IPS-15b (cell line): Measurements from ENCODE around the gene DUS1L.

ENCODE experiments used
- H3K27me3 ChIP-seq: one replicate; pipeline ENCODE4 v1.6.1; 2013; ENCODE audit warnings: low read length; ENCODE audit not compliant: control insufficient read depth, insufficient read depth
- H3K36me3 ChIP-seq: one replicate; pipeline ENCODE4 v1.6.1; 2013; ENCODE audit warnings: low read length; ENCODE audit not compliant: control insufficient read depth, insufficient read depth
- H3K4me1 ChIP-seq: one replicate; pipeline ENCODE4 v1.6.1; 2013; ENCODE audit warnings: mild to moderate bottlenecking, low read length; ENCODE audit not compliant: control insufficient read depth, insufficient read depth
- H3K4me3 ChIP-seq: one replicate; pipeline ENCODE4 v1.5.1; 2013; ENCODE audit warnings: low read depth, low read length
- H3K9ac ChIP-seq: one replicate; pipeline ENCODE4 v1.6.1; 2013; ENCODE audit warnings: low read depth, mild to moderate bottlenecking, low read length
- H3K9me3 ChIP-seq: one replicate; pipeline ENCODE4 v1.6.1; 2013; ENCODE audit warnings: mild to moderate bottlenecking, low read length; ENCODE audit not compliant: control insufficient read depth, insufficient read depth

Gene DUS1L

GRCh38 chr17:82013341-82013740 lies 52.3 kb downstream of the DUS1L start:
- Histone ChIP-seq H3K36me3 (peaks cover 9% of the 10 kb centered on the region), H3K4me3 (no peak overlapping the region), H3K27me3 (no peaks in the 10 kb centered on the region), H3K9ac (no peak overlapping the region), H3K9me3 (no peaks in the 10 kb centered on the region), H3K4me1 (no peaks in the 10 kb centered on the region)

- Histone ChIP-seq H3K27me3 (no peaks in the 10 kb centered on the region), H3K9ac (no peak overlapping the region), H3K36me3 (peaks cover 8% of the 10 kb centered on the region), H3K9me3 (no peaks in the 10 kb centered on the region), H3K4me3 (no peak overlapping the region), H3K4me1 (no peaks in the 10 kb centered on the region)
These were observed 52.8 kb downstream of the DUS1L start for GRCh38 chr17:82012640-82013295.

GRCh38 chr17:82012261-82012639 lies 53.4 kb downstream of the DUS1L start:
- Histone ChIP-seq H3K36me3 (peaks cover 5% of the 10 kb centered on the region), H3K27me3 (no peaks in the 10 kb centered on the region), H3K9ac (no peak overlapping the region), H3K4me1 (no peaks in the 10 kb centered on the region), H3K9me3 (no peaks in the 10 kb centered on the region), H3K4me3 (no peak overlapping the region)

GRCh38 chr17:82011617-82012187 lies 53.9 kb downstream of the DUS1L start:
- Histone ChIP-seq H3K27me3 (no peaks in the 10 kb centered on the region), H3K9ac (no peak overlapping the region), H3K36me3 (peaks cover 4% of the 10 kb centered on the region), H3K4me3 (no peak overlapping the region), H3K9me3 (no peaks in the 10 kb centered on the region), H3K4me1 (no peaks in the 10 kb centered on the region)

DNA sequence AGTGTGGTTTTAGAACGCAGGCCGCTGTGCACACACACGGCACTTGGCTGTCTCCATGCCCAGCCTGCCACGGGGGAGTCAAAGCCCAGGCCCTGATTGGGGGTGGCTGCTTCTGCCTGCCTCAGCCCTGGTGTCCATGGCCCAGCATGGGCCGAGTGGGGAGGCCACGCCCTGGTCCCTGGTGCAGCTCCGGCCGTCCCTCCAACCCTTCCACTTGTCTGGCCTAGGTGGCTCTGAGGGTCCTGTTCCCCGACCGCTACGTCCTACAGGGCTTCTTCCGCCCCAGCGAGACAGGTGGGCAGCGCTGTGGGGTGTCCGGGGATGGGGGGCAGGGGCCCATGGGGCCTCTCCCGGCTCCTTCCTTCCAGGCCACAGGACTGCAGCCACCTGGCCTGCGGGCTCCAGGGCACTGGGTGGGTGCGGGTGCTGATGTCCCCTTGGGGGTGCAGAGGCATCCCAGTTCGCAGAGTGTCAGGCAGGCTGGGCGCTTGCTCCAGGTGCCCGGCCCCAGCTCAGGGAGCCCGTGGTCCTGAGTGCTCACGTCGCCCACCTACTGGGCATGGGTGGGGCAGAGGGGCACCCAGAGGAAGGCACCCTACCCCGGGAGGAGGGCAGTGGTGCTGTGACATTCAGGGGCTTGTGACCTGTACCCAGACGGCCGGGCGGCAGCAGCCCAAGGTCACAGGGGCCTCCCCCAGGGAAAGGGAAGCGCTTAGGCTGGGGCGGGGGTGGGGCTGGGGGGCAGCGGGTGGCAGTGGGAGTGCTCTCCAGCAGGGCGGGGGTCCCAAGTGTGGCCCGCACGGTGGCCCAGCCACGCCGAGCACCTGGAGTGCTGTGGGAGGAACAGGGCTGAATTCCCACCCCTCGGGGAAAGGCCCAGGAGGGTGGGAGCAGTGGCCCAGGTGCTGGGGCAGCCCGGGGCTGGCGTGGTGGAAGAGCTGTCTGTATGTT lies 54.8 kb downstream of the DUS1L start:
- no peaks in the 10 kb centered on the region for H3K4me1 ChIP-seq
- H3K4me3 ChIP-seq, result no peak overlapping the region
- H3K9ac ChIP-seq, result no peak overlapping the region
- no peaks in the 10 kb centered on the region for H3K9me3 ChIP-seq
- H3K27me3 ChIP-seq, result no peaks in the 10 kb centered on the region
- peaks cover 4% of the 10 kb centered on the region for H3K36me3 ChIP-seq

DNA sequence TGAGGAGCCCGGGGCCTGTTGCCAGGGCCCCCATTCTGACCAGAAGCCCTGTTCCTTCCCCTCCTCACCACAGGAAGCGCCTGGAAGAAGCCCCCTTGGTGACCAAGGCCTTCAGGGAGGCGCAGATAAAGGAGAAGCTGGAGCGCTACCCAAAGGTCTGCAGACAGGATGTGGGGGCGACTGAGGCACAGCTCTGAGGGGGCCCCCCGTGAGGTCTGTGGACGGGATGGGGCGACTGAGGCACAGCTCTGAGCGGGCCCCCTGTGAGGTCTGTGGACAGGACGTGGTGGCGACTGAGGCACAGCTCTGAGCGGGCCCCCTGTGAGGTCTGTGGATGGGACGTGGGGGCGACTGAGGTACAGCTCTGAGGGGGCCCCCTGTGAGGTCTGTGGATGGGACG lies 56.2 kb downstream of the DUS1L start:
- Histone ChIP-seq H3K36me3 (peaks cover 4% of the 10 kb centered on the region), H3K4me1 (no peaks in the 10 kb centered on the region), H3K9ac (no peak overlapping the region), H3K27me3 (no peaks in the 10 kb centered on the region), H3K4me3 (no peak overlapping the region), H3K9me3 (no peaks in the 10 kb centered on the region)

- Histone ChIP-seq H3K36me3 (peaks cover 4% of the 10 kb centered on the region), H3K4me1 (no peaks in the 10 kb centered on the region), H3K9me3 (no peaks in the 10 kb centered on the region), H3K27me3 (no peaks in the 10 kb centered on the region), H3K4me3 (no peak overlapping the region), H3K9ac (no peak overlapping the region)
These were observed 56.6 kb downstream of the DUS1L start for GRCh38 chr17:82008941-82009405.

- Histone ChIP-seq H3K9me3 (no peaks in the 10 kb centered on the region), H3K4me3 (no peak overlapping the region), H3K36me3 (peaks cover 4% of the 10 kb centered on the region), H3K4me1 (no peaks in the 10 kb centered on the region), H3K9ac (no peak overlapping the region), H3K27me3 (no peaks in the 10 kb centered on the region)
These were observed 57.2 kb downstream of the DUS1L start for GRCh38 chr17:82008258-82008940.
